Measurements from ENCODE around the gene KIF25.
"Not testable (repeated sequence)": the region's sequence is repeated elsewhere in the genome, so short reads cannot be mapped to it uniquely, and the experiment has no call there.

The KIF25 gene

GRCh38 chr6:168073937-168074730 is 76.7 kb downstream of the KIF25 start:
- no peak for DNase-seq

GRCh38 chr6:168075216-168075615 is 77.7 kb downstream of the KIF25 start:
- no peak for DNase-seq

GRCh38 chr6:168075787-168076202 is 78.3 kb downstream of the KIF25 start:
- DNase-seq = no peak

- not testable (repeated sequence) for DNase-seq
Measured at GRCh38 chr6:168077401-168077800, 79.9 kb downstream of the KIF25 start.

GRCh38 chr6:168078175-168078942 is 80.9 kb downstream of the KIF25 start:
- DNase-seq = no peak

GRCh38 chr6:168078943-168079405 is 81.5 kb downstream of the KIF25 start, which contains the start of gene FRMD1:
FRMD1 (minus strand) TSS chr6:168079212; CDS start chr6:168079094, 118 bp downstream.
- DNase-seq = no peak

GRCh38 chr6:168080393-168081077 is 83.1 kb downstream of the KIF25 start:
- DNase-seq = no peak

- DNase-seq = no peak
Measured at GRCh38 chr6:168081858-168082546, 84.5 kb downstream of the KIF25 start.

- DNase-seq = no peak
Measured at GRCh38 chr6:168082860-168083513, 85.5 kb downstream of the KIF25 start.

- no peak for DNase-seq
Measured at GRCh38 chr6:168083514-168083885, 86.0 kb downstream of the KIF25 start.

- no peak for DNase-seq
Measured at GRCh38 chr6:168084465-168085160, 87.1 kb downstream of the KIF25 start.

GRCh38 chr6:168086066-168086465 is 88.6 kb downstream of the KIF25 start:
- DNase-seq = no peak

GRCh38 chr6:168086616-168087015 is 89.1 kb downstream of the KIF25 start:
- no peak for DNase-seq

- no peak for DNase-seq
Measured at GRCh38 chr6:168087436-168088160, 90.1 kb downstream of the KIF25 start.

- no peak for DNase-seq
Measured at GRCh38 chr6:168088161-168089053, 90.9 kb downstream of the KIF25 start.

GRCh38 chr6:168089186-168090063 is 92.0 kb downstream of the KIF25 start:
- no peak for DNase-seq

- no peak for DNase-seq
Measured at GRCh38 chr6:168090064-168090690, 92.7 kb downstream of the KIF25 start.

GRCh38 chr6:168090706-168091105 is 93.2 kb downstream of the KIF25 start:
- no peak for DNase-seq

Data from activated CD8-positive, alpha-beta memory T cell treated with anti-CD3 and anti-CD28 coated beads for 24 hours (primary cell).